ENCODE results near the gene ACOT11. TPM values are rescaled to one million over a fixed set of nuclear protein-coding genes. Genes with fewer than 3 reads are reported as not detected.

Gene ACOT11
- 2.9 and 3.7 TPM in 2 replicates for total RNA-seq

DNA sequence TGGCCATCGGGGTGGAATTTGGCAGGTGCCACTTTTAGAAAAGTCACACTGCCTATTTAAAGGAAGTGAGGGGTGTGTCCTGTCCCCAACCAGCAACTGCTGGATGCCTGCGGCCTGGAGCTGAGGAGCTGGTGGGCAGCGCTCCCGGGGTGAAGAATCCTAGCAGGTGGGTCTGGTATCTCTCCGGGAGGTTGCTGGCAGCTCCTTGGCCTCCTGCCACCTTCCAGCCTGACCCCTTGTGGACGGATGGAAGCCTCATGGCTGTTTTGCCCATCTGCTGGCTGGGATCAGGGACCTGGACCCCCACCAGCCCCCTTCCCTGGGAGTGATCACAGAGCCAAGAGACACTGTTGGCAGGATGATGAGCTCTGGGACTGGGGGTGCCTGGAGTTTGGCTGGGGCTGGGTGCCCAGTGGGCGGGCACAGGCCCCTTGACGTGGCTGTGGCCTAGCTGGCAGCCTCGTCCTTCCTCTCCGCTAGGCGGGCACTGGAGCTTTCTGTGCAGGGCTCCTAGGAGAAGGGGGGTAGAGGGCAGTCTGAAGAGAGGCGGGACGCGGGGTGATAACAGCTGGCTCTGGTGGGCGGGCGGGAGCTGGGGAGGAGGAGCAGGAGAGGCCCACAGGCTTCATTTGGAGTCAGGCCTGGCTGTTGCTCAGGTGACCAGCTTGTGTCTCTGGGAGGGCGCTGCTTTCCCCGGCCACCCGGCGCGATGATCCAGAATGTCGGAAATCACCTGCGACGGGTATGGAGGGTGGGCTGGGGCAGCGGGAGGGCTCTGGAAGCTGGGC, at the start of gene ACOT11:
ACOT11 (plus strand) TSS at position 628 of the 788 bp plus-strand sequence; CDS start at position 710, 82 bp downstream.

DNA sequence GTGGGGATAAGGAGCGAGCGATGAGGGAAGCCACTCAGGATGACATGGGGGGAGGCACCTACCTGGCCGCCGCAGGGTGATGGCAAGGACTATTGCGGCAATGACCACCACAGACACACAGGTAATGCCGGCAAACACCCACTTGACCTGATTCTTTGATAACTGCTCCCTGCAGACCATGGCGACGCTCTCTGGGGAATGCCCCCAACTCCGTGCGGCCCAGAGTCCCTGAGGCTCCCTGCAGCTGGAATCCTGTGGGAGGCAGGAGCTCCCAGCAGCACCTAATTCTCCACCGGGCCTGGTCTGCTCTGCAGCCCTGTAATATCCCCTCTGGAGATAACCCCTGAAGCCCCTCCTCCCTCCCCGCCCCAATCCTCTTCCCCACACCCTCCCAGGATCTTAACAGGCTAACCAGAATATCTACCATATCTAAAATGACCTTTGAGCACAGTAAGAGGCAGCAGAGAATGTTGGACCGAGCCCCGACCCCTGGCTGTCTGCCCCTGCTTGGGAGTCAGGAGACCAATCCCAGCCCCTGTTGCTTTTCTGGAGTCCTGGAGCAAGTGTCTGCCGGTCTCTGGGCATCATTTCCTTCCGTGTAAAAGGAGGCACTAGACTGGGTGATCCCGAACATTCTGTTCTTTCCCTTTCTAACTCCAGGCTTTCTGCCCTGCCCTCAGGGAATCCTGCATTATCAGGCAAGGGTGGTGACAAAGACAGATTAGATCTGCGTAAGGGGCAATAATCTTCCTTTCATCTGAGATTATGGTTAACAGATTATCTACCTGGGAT, 75.4 kb downstream of the ACOT11 start, which contains the start of gene FAM151A:
FAM151A (minus strand) TSS at position 310 of the 792 bp plus-strand sequence; CDS start at position 180, 130 bp downstream.

DNA sequence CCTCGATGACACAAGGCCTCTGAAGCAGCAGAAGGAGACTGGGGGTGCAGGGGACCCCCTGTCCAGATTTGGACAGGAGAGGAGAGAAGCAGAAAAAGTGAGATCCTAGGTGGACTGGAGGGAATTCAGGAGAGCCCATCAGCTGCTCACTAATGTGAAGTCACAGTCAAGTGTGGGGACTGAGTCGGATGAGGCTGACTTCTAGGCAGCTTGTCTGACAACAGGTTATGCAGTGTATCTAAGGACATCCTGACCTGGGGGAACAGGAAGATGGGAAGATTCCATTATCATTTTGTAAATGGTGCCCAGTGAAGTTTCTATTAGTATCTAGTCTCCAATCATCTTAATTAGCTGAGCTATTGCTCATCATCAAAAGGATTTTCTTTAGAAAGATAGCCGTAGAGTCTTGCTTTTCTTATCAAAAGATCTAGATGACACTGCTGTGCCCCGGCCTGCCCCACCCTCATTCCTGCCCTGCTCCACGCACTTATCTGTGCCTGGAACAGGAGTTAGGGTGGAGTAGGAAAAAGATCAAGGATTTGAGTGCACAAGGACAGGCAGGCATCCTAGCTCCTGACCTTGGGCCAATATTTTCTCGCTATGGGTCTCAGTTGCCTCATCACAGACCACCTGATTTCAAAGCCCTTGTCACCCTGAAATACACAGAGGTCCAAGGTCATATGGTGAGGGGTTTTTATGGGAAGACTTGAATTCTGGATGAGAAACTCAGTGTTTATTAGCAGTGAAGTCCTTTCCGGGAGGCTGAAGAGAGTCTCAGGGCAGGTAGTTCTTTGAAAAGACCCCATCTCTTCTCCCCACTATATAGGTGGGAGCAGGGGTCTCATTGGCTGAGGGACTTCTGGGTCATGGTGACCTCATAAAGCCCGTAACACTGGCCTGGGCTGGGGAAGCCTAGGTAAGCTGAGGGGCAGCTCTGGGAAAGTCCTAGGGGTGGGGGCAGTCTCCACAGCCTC, 93.1 kb downstream of the ACOT11 start, which contains the start of gene MROH7:
MROH7 (plus strand) TSS at position 924 of the 974 bp plus-strand sequence. CDS start 11,141 bp downstream, outside the sequence.

Small RNA genes within 50 kb of the gene (small RNA-seq; reads per million reads assigned to genes)
- gene AC099796.2, result not detected

Other genes with a start within 250 kb of the ACOT11 start
- 11.4 and 25.4 TPM in 2 replicates for gene SSBP3, start 141.8 kb upstream of the ACOT11 start, total RNA-seq
- gene FAM151A, start 75.3 kb downstream of the ACOT11 start, total RNA-seq, result not detected in 2 replicates
- gene MROH7, start 93.6 kb downstream of the ACOT11 start, total RNA-seq, result under 0.01 and 0.37 TPM in 2 replicates
- 26.1 and 29.3 TPM in 2 replicates for gene TTC4, start 167.6 kb downstream of the ACOT11 start, total RNA-seq
- gene PARS2, start 216.3 kb downstream of the ACOT11 start, total RNA-seq, result 4.4 and 5.9 TPM in 2 replicates

Measured in subcutaneous preadipocyte (primary cell).